ENCODE data around the gene MAN1B1.

The MAN1B1 gene

DNA sequence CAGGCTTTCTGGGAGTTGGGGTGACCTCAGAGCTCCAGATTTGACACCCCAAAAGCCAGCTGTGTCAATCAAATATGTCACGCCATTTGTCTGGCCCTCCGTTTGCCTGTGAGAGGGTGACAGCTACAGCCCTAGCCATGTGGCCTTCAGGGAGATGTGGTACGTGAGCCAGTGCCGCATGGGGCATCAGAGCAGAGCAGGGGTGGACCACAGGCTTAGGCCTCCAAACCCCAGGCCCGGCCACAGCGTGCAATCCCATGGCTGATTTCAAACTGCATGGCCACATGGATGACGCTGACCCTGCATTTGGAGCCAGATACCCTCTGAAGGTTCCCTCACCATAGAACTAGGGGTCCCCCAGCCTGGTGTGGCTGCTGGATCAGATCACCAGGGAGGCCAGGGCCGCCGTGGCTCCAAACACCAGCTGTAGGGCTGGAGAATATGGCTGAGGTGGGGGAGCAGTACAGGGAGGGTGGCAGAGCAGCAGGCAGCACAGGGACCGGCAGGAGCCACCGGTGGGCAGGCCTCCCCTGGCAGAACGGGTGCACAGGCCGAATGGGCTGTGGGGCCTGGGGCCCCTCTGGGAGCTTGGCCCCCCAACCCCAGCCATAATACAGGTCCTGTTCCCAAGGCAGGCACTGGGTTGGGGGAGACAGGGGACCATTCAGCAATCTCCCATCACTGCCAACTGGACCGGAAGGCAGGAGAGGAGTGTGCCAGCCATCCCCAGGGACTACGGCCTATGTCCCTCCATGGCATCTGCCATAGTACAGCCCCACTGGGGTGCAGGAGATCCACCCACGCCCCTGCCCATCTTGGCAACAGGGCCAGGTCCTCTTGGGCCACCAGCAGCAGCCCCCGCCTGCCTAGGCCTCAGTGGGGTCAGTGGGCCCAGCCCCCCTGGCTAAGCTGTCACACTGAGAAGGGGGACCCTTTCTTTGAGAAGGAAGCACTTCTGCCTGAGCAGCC is 18.0 kb upstream of the MAN1B1 start:
- DNase-seq (ENCODE audit: low read depth) = no peak

DNA sequence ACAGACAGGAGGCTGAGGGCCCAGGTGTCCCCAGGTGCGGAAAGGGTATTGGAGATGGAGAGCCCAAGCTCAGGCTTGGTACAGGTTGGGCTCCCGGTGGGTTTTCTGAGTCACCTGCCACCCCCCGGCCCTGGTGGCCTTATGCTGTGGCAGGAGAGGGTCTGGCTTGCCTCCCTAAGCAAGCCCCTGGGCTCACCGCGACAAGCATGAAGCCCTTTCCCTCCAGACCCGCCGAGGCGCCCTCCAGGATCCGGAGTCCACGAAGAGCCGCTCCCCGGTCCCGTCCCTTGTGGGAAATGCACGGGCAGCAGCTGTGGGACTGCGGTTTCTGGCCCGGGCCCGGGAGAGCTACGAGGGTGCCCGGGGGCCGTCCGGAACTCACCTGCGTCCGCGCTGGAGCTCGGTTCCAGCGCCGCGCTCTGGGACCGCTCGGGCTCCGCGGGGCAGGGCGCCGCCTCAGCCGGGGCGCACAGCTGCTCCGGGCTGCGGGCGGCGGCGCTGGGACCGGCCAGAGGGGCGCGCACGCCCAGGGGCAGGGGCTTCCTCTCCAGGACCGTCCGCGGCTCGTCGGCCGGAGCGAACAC is 17.2 kb upstream of the MAN1B1 start:
- DNase-seq (ENCODE audit: low read depth) = no peak

GRCh38 chr9:137070201-137070905 is 16.4 kb upstream of the MAN1B1 start, which contains the start of gene SAPCD2:
Gene SAPCD2 (minus strand): TSS chr9:137070557. CDS start chr9:137070460, 97 bp downstream.
- DNase-seq (ENCODE audit: low read depth) = no peak

- no peak for DNase-seq (ENCODE audit: low read depth)
Measured at GRCh38 chr9:137070906-137071275, 15.9 kb upstream of the MAN1B1 start.

GRCh38 chr9:137071282-137071681 is 15.5 kb upstream of the MAN1B1 start:
- no peak for DNase-seq (ENCODE audit: low read depth)

DNA sequence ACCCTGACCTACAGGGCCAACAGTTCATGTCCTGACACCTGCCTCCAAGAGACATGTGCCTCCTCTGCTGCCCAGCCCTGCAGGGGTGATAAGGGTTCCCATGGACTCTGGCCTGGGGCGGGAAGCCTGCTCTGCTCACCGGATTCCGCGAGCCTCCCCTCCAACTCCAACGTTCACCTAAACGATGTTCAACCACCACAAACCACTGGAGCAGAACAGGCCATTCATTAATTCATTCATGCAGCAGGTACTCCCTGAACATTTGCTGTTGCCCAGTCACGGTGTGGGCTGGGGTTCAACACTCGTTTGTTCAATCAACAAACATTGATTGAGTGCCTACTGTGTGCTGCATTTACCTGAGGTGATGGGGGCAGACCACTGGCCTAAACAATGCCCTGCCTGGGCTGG is 12.8 kb upstream of the MAN1B1 start:
- DNase-seq (ENCODE audit: low read depth) = no peak

GRCh38 chr9:137074657-137075274 is 12.0 kb upstream of the MAN1B1 start:
- DNase-seq (ENCODE audit: low read depth) = no peak

DNA sequence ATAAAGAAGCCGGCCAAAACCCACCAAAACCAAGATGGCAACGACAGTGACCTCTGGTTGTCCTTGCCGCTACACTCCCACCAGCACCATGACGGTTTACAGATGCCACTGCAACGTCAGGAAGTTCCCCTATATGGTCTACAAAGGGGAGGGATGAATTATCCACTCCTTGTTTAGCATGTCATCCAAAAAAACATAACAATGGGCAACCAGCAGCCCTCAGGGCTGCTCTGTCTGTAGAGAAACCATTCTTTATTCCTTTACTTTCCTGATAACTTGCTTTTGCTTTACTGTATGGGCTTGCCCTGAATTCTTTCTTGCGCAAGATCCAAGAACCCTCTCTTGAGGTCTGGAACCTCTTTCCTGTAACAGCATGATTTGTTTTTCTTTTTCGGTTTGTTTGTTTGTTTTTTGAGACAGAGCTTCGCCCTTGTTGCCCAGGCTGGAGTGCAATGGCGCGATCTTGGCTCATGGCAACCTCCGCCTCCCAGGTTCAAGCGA is 11.5 kb upstream of the MAN1B1 start:
- no peak for DNase-seq (ENCODE audit: low read depth)

DNA sequence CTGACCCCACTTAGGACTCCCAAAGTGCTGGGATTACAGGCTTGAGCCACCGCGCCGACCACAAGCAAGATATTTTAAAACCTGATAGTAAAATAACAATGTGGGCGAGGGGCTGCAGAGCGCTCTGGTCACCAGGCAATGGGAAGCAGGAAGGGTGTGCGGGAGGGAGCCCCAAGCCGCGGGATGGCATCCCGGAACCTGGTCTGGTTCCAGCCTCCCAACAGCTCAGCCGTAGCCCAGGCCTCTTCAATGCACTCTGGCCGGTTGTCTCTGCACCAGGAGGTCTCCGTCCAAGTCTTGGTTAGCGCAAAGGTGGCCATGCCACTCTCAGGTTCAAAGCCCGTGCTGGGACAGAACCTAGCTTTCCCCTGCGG is 10.2 kb upstream of the MAN1B1 start:
- DNase-seq (ENCODE audit: low read depth) = no peak

- no peak for DNase-seq (ENCODE audit: low read depth)
Measured at GRCh38 chr9:137077010-137077747, 9.6 kb upstream of the MAN1B1 start, which contains the start of gene UAP1L1. Gene UAP1L1 (plus strand): TSS chr9:137077517. CDS start chr9:137077533, 16 bp downstream.

DNA sequence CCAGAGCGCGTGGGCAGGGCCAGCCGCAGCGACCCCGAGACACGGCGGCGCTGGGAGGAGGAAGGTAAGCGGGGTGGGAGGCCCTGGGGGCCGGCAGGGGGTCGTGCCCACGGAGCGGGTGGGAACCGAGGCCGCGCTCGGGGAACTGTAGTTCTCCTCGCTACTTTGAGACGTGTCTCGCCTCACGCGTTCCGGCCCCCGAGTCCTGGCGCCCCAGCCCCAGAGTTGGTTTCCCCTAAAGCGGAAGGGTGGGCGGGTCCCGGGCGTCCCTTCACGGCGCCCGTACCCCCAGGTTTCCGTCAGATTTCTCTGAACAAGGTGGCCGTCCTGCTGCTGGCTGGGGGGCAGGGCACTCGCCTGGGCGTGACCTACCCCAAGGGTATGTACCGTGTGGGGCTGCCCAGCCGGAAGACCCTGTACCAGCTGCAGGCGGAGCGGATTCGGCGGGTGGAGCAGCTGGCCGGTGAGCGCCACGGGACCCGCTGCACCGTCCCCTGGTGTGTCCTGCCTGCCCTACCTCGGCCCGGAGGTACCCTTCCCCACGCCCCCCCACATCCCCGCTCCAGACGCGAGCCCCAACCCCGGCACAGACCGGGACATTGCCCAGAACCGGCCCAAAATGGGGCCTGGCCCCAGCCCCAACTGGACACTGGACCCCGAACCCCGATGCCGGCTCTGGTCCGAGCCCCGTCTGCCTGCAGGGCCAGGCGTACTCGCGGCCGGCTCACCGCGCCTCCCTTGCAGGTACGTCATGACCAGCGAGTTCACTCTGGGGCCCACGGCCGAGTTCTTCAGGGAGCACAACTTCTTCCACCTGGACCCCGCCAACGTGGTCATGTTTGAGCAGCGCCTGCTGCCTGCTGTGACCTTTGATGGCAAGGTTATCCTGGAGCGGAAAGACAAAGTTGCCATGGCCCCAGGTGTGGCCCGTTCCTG is 8.8 kb upstream of the MAN1B1 start:
- DNase-seq (ENCODE audit: low read depth) = no peak

DNA sequence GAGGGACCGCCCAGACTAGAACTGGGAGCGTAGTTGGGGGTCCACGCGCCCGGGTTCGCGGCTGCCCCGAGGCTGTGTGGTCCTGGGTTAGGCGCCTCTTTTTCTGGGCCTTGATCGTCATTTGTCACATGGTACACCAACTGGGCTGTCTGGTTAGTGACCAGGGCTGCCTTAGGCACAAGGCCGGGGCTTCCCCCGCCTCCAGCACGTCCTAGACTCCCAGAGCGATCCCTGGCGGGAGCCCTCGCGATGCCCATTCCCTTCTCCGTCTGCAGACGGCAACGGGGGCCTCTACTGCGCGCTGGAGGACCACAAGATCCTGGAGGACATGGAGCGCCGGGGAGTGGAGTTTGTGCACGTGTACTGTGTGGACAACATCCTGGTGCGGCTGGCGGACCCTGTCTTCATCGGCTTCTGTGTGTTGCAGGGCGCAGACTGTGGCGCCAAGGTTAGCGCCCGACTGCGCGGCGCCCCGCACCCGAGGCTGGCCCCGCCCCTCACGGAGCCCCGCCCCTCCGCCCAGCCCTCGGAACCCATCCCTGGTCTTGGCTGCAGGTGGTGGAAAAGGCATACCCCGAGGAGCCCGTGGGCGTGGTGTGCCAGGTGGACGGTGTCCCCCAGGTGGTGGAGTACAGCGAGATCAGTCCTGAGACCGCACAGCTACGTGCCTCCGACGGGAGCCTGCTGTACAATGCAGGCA is 7.9 kb upstream of the MAN1B1 start:
- DNase-seq (ENCODE audit: low read depth) = no peak

DNA sequence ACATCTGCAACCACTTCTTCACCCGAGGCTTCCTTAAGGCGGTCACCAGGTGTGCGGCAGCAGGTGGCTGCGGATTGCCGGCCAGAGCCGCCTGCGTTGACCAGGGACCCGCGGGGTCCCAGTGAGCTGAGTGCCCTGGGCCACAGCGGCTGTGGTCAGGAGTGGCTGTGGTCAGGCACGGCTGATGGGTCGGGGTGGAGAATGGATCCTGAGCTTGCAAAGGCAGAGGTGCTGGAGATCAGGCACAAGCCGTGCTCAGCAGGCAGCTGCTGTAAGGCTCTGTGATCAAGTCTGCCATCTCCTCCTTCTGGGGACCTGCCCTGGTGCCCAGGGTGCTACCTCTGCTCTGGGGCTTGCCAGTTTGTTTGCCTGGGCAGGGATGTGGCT is 7.4 kb upstream of the MAN1B1 start:
- DNase-seq (ENCODE audit: low read depth) = no peak

DNA sequence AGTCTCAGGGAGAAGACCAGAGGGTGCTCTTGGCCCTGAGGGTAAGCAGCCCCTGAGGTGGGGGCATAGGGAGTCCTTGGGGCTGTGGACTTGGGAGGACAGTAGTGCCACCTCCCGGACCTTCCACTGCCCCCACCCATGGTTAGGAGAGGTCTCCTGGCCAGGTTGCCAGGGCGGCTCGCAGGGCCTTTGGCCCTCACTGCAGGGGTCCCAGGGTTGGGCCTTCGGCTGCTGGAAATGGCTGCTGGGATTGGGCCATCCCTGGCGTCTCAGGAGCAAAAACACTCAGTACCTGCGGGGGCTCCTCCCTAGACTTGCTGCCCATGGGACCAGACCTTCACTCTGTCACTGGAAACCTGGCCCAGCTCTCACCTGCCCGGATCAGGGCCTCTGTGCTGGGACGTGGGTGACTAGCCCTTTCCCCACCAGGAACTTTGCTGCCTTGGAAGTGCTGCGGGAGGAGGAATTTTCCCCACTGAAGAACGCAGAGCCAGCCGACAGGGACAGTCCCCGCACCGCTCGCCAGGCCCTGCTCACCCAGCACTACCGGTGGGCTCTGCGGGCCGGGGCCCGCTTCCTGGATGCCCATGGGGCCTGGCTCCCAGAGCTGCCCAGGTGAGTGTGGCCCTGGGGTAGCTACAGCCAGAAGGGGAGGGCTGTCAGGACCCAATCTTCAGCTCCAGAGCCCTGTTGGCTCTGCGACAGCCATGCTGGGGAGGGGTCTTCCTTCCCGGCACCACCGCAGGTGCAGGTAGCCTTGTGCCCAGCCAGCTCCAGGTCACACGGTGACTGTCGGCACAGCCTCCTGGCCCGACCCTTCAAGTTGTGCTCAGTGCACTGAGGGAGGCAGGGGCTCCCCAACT is 6.3 kb upstream of the MAN1B1 start:
- no peak for DNase-seq (ENCODE audit: low read depth)

- no peak for DNase-seq (ENCODE audit: low read depth)
Measured at GRCh38 chr9:137082222-137082924, 4.4 kb upstream of the MAN1B1 start.

- DNase-seq (ENCODE audit: low read depth) = no peak
Measured at GRCh38 chr9:137082925-137083290, 3.9 kb upstream of the MAN1B1 start.

DNA sequence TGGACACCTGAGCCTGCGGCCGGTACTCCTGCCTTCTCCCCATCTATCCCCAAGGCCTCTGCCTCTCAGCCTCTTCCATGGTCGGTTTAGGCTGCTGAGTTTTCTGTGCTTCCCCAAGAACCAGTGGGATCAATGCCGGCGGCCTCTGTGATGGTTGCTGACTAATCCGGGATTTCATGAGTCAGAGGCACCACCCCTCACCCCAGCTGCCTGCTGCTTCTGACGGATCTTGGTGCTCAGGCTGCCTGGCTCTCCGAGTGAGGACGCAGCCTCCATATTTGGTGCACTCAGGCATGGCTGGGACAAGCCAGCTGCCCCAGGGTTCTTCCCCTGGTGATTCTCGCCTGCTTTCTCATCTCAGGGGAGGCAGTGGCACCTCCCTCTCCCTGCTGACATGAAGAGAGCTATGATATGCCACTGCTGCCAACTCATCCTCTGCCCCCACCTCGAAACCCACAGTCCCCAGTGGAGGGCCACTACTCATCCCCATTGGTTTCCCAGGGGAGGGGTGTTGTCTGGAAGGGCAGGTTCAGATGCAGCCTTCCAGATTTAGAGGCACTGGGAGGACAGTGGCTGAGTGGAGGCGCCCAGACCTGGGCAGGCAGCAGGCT is 3.3 kb upstream of the MAN1B1 start:
- DNase-seq (ENCODE audit: low read depth) = peak; percentile 78

DNA sequence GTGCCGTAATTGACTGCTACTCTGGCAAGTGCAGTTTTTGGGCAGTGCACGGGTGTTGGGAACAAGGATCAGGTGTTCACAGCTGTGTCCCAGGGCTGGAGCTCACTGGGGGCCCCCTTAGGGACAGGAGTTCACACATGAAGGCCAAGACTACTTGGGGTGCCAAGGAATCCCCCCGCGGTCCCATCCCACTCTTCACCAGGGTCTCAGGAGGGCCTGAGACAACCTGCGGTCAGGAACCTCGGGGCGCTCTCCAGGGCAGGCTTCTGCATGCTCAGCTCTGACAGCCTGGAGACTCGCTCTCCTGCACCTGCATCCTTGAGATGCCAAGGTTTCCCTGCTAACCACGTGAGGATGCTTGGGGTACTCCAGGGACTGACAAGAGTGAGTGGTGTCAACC is 2.3 kb upstream of the MAN1B1 start:
- no peak for DNase-seq (ENCODE audit: low read depth)
